OCI-LY3 (cell line): Measurements from ENCODE around the gene NFATC4.

ENCODE experiments used
- CTCF ChIP-seq: fragments of 200-600, 300-600 bp; sonication (generic); IDR thresholded peaks from 2 replicates; pipeline ENCODE4 v1.5.1; 2014; ENCODE audit warnings: antibody characterized with exemption, low read length, low read depth
- EZH2phosphoT487 ChIP-seq: fragments of 200-600 bp; shearing (Covaris generic); IDR thresholded peaks from 2 replicates; pipeline ENCODE4 v1.6.1; 2018; ENCODE audit warnings: antibody characterized with exemption, mixed run types, low read depth

- TF ChIP-seq CTCF (no peak), EZH2phosphoT487 (no peak)
Observed at GRCh38 chr14:24324024-24324423, 44.0 kb upstream of the NFATC4 start.
